Endometrial microvascular endothelial cells (primary cell): Measurements from ENCODE around the gene TRAPPC2B. TPM values are rescaled to one million over a fixed set of nuclear protein-coding genes. Genes with fewer than 3 reads are reported as not detected.
"Not testable (repeated sequence)": the region's sequence is repeated elsewhere in the genome, so short reads cannot be mapped to it uniquely, and the experiment has no call there.

Experiments
- in situ Hi-C: cut with HindIII; loops from 2 replicates; pipeline ENCODE4 v1.10.0; 2017; ENCODE audit warnings: low sequenced_read_pairs, low pct_unique_long_range_greater_than_20kb; ENCODE audit errors: inconsistent ontology term
- total RNA-seq: library from RNA; depleted of rRNA; stranded (reverse); fragments of >200 nt; gene quantifications from one replicate; pipeline ENCODE4 v1.2.3, GENCODE V29; 2015; ENCODE audit errors: inconsistent ontology term

Gene TRAPPC2B
- total RNA-seq, 1 donor from 2014 or later, result 12.8 TPM

- in situ Hi-C loops, result no loop called here
These were observed 384 bp downstream of the TRAPPC2B start for GRCh38 chr19:57363688-57364181.

DNA sequence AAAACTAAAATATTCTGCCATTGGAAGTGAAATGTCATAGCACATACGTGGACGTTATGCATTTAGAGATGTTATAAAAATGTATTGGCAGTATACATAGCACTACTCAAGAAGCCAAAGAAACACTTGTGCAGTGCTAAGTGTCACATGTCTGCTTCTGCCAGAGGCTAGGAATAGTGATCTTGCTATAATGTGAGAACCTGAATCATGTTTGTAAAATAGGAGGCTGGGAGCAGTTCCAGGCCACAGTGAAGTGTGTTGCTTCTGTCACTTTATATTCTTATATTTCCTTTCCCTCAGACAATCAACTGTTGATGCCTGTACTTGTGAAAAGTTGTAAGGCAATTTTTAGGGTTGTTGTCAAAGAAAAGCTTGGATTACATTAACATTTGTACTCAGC is 3.4 kb downstream of the TRAPPC2B start:
- in situ Hi-C loops, result no loop called here

GRCh38 chr19:57374179-57374578 is 10.8 kb downstream of the TRAPPC2B start:
- in situ Hi-C loops, result no loop called here

- in situ Hi-C loops, result not testable (repeated sequence)
These were observed 11.3 kb downstream of the TRAPPC2B start for GRCh38 chr19:57374647-57375046.

GRCh38 chr19:57376151-57376550 is 12.8 kb downstream of the TRAPPC2B start:
- in situ Hi-C loops, result no loop called here

DNA sequence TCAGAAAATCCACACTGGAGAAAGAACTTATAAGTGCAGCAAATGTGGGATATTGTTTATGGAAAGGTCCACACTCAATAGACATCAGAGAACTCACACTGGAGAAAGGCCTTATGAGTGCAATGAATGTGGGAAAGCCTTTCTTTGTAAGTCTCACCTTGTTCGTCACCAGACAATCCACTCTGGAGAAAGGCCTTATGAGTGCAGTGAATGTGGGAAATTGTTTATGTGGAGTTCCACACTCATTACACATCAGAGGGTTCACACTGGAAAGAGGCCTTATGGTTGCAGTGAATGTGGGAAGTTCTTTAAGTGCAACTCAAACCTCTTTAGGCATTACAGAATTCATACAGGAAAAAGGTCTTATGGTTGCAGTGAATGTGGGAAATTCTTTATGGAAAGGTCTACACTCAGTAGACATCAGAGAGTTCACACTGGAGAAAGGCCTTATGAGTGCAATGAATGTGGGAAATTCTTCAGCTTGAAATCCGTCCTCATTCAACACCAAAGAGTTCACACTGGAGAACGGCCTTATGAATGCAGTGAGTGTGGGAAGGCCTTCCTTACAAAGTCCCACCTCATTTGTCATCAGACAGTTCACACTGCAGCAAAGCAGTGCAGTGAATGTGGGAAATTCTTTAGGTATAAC is 14.3 kb downstream of the TRAPPC2B start:
- in situ Hi-C loops, result no loop called here

DNA sequence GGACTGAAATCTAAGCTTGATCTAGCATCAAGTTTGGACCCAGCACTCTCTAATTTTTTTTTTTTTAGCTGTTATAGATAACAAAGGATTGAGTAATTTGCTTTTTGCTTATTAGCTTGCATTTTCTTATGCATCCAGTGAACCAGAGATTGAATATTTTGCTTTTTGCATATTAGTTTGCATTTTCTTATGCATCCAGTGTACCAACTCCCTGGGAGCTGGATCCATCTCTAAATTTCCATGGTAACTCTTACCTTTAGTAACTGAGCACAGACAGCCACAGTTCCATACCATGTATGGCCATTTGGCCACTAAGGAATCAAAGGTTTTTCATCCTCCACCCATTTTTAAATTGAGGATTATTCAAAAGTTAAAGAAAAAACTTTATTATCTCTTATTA is 17.6 kb downstream of the TRAPPC2B start:
- in situ Hi-C loops, result no loop called here

GRCh38 chr19:57382806-57383488 is 19.6 kb downstream of the TRAPPC2B start:
- in situ Hi-C loops, result no loop called here

- in situ Hi-C loops, result no loop called here
These were observed 25.9 kb downstream of the TRAPPC2B start for GRCh38 chr19:57389194-57389729.

DNA sequence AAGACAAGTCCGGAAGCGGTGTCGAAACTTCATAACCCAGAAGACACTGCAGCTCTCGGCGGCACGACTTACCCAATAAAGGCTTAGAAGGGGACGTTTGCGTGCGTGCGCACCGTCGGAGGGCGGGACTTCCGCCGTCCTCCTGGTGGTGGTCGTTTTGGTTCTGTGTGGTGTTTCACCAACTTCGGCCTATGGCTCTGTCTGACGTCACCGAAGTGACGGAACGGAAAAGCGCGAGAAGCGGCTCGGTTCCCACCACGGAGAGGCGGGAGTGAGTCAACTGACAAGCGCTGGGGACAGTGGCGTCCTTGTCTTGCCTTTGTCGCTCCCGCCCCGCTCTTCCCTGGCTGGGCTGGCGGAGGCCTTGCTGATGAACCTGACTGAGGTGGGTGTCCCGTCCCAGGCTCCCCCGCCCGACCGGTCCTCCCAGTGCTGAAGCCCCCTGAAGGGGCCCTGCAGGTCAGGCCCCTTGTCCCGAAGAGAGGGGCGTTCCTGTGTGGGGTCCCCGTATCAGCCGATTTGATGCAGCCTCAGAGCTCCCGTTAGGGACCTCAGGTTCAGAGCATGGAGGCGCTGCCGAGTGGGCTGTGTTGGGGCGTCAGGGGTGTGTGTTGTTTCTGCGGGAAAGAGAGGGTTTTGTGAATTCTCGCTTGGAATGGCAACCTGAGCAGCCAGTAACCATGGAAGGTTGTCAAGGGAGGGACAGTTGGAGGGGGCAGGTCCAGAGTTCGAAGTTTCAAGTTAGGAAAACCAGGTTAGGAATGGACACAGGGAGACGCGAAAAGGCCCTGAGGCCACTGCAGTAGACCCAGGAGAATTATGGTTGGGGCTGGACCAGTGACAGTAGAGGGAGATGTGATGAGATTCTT is 26.6 kb downstream of the TRAPPC2B start, which contains the start of gene ZNF548:
ZNF548 (plus strand) TSS at position 125 of the 869 bp plus-strand sequence; CDS start at position 371, 246 bp downstream.
- in situ Hi-C loops, result no loop called here

- in situ Hi-C loops, result no loop called here
These were observed 32.4 kb downstream of the TRAPPC2B start for GRCh38 chr19:57395710-57396109.

DNA sequence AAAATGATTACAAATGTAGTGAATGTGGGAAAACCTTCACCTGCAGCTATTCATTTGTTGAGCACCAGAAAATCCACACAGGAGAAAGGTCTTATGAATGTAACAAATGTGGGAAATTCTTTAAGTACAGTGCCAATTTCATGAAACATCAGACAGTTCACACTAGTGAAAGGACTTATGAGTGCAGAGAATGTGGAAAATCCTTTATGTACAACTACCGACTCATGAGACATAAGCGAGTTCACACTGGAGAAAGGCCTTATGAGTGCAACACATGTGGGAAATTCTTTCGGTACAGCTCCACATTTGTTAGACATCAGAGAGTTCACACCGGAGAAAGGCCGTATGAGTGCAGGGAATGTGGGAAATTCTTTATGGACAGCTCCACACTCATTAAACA is 35.5 kb downstream of the TRAPPC2B start:
- in situ Hi-C loops, result no loop called here

- in situ Hi-C loops, result no loop called here
These were observed 40.6 kb downstream of the TRAPPC2B start for GRCh38 chr19:57403737-57404563.

GRCh38 chr19:57406516-57407123 is 43.3 kb downstream of the TRAPPC2B start:
- in situ Hi-C loops, result no loop called here

DNA sequence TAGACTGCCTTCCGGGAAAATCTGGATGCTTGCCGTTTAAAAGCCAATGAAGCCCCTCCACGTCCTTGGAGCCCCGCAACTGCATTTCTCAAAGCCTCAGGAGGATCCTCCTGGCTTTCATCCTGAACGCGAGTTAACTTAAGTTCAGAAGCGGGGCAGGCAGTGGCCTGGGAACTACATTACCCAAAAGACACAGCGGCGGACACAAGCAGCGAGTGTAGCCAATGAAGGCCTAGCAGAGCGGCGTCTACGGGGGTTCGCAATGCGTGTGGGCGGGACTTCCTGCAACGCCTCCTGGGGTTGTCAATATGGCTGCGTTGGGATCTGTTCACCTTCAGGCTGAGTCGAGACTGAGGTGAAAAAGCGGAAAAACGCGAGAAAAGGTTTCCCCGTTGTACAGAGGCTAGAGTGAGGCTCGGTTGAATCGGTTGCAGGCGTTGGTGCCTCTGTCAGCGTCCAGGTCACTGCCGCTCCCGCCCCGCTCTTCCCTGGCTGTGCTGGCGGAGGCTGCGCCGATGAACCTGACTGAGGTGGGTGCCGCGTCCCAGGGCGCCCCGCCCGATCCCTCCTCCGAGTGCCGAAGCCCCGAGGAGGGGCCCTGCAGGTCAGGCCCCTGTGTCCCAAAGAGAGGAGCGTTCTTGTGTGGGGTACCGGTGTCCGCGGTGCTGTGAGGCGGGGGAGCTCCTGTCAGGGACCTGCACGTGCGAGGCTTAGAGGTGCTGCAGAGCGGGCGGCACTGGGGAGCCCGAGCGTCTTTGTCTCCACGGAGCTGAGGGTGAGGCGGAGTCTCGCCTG is 47.7 kb downstream of the TRAPPC2B start, which contains the start of gene ZNF17:
ZNF17 (plus strand) TSS at position 285 of the 795 bp plus-strand sequence. CDS start 2,455 bp downstream, outside the sequence.
- in situ Hi-C loops, result no loop called here
